Liver (tissue), 9 donors: Measurements from ENCODE around the gene LIPH. TPM values are rescaled to one million over a fixed set of nuclear protein-coding genes. Genes with fewer than 3 reads are reported as not detected.

Source experiments
- DNase-seq: peaks from one replicate; pipeline ENCODE4 v3.0.0-alpha.2; 2017; ENCODE audit warnings: low spot score
- H3K27ac ChIP-seq, 2 donors: one replicate each; pipeline ENCODE4 v1.7.0; 2013; ENCODE audit warnings: inconsistent platforms in 2 of 2, low read length in 2 of 2, control low read depth in 1 of 2, low read depth in 1 of 2, mild to moderate bottlenecking in 1 of 2
- H3K27me3 ChIP-seq, 4 donors: one replicate each; pipeline versions ENCODE4 v1.6.1 to v1.7.0; 2013; ENCODE audit warnings: low read length in 3 of 4, inconsistent platforms in 1 of 4, mild to moderate bottlenecking in 1 of 4, moderate library complexity in 1 of 4; ENCODE audit not compliant: control insufficient read depth in 4 of 4, insufficient read depth in 4 of 4
- H3K36me3 ChIP-seq, 4 donors: one replicate each; pipeline versions ENCODE4 v1.6.1 to v1.7.0; 2013; ENCODE audit warnings: low read length in 3 of 4, mild to moderate bottlenecking in 3 of 4, low read depth in 1 of 4, moderate library complexity in 1 of 4; ENCODE audit not compliant: control insufficient read depth in 4 of 4, insufficient read depth in 3 of 4
- H3K4me1 ChIP-seq, 4 donors: one replicate each; pipeline versions ENCODE4 v1.6.1 to v1.7.0; 2013; ENCODE audit warnings: low read length in 3 of 4, mild to moderate bottlenecking in 3 of 4, moderate library complexity in 1 of 4; ENCODE audit not compliant: control insufficient read depth in 4 of 4, insufficient read depth in 4 of 4
- H3K4me3 ChIP-seq, 3 donors: one replicate each; pipeline versions ENCODE4 v1.6.1 to v1.7.0; 2013; ENCODE audit warnings: low read length in 3 of 3, control low read depth in 1 of 3, low read depth in 1 of 3, mild to moderate bottlenecking in 1 of 3
- H3K9ac ChIP-seq, 2 donors: one replicate each; pipeline ENCODE4 v1.7.0; 2013; ENCODE audit warnings: low read length in 2 of 2, mild to moderate bottlenecking in 2 of 2, moderate library complexity in 2 of 2, control low read depth in 1 of 2, low read depth in 1 of 2
- H3K9me3 ChIP-seq, 4 donors: one replicate each; pipeline versions ENCODE4 v1.6.1 to v1.7.0; 2013; ENCODE audit warnings: low read length in 3 of 4; ENCODE audit not compliant: control insufficient read depth in 4 of 4
- ATF3 ChIP-seq: IDR thresholded peaks from 2 replicates; pipeline ENCODE4 v1.6.1; 2016; ENCODE audit warnings: antibody characterized with exemption
- CTCF ChIP-seq: fragments of 150-350 bp; IDR thresholded peaks from 2 replicates; pipeline ENCODE4 v1.5.1; 2017; ENCODE audit warnings: improper control_type of control experiment, low read depth, low read length; ENCODE audit not compliant: missing input control
- EGR1 ChIP-seq, 2 donors: IDR thresholded peaks; 2 replicates each; pipeline ENCODE4 v1.6.1; 2016 to 2018; ENCODE audit warnings: antibody characterized with exemption in 2 of 2, low read depth in 2 of 2
- FOXA1 ChIP-seq: IDR thresholded peaks from 2 replicates; pipeline ENCODE4 v1.6.1; 2016; ENCODE audit warnings: antibody characterized with exemption
- MAX ChIP-seq: IDR thresholded peaks from 2 replicates; pipeline ENCODE4 v1.6.1; 2016; ENCODE audit warnings: antibody characterized with exemption
- RAD21 ChIP-seq, 2 donors: IDR thresholded peaks; 2 replicates each; pipeline ENCODE4 v1.6.1; 2016; ENCODE audit warnings: antibody characterized with exemption in 2 of 2, mild to moderate bottlenecking in 2 of 2
- REST ChIP-seq: IDR thresholded peaks from 2 replicates; pipeline ENCODE4 v1.6.1; 2016; ENCODE audit warnings: antibody characterized with exemption, mild to moderate bottlenecking
- RXRA ChIP-seq, 2 donors: IDR thresholded peaks; 2 replicates each; pipeline ENCODE4 v1.6.1; 2017 to 2018; ENCODE audit warnings: antibody characterized with exemption in 2 of 2, mild to moderate bottlenecking in 1 of 2
- SP1 ChIP-seq: IDR thresholded peaks from 2 replicates; pipeline ENCODE4 v1.6.1; 2018; ENCODE audit warnings: antibody characterized with exemption, mild to moderate bottlenecking
- TAF1 ChIP-seq: conservative IDR thresholded peaks from 2 replicates; pipeline ENCODE4 v1.6.1; 2016; ENCODE audit warnings: antibody characterized with exemption, mild to moderate bottlenecking
- ZBTB33 ChIP-seq: IDR thresholded peaks from 2 replicates; pipeline ENCODE4 v1.6.1; 2016; ENCODE audit warnings: antibody characterized with exemption
- WGBS: extraction: QIAGEN DNeasy Blood & Tissue Kit; methylation state at CpG from one replicate; pipeline ENCODE4 v1.1.7; 2013; 5-methylcytosine and 5-hydroxymethylcytosine counted together
- polyA plus RNA-seq, 2 donors: library from polyadenylated mRNA; stranded (reverse) in 1 of 2; unstranded in 1 of 2; fragments of 200-250 nt in 1 of 2; fragments of >200 nt in 1 of 2; fragmentation: Nextera tagmentation in 1 of 2; extraction: Ambion mirVana in 1 of 2; gene quantifications; one replicate each; pipeline versions ENCODE4 v1.2.1 to v1.2.3, GENCODE V29; 2013 to 2015
- total RNA-seq, 2 donors: library from RNA; depleted of rRNA; stranded (reverse); fragments of >200 nt; gene quantifications; one replicate each; pipeline ENCODE4 v1.2.3, GENCODE V29; 2014
- donor health status: healthy.
- donor health status: healthy.
- donor health status: healthy.
- donor health status: healthy.
- donor health status: healthy.

The LIPH gene
- total and polyA plus RNA-seq, 4 donors, result under 0.01 to 0.23 (median 0.09) TPM; not detected in 1

GRCh38 chr3:185582871-185583270, 30.5 kb upstream of the LIPH start:
- no peak for TF ChIP-seq TAF1
- no peak for TF ChIP-seq ATF3
- TF ChIP-seq FOXA1, result no peak
- no peak for TF ChIP-seq ZBTB33
- TF ChIP-seq CTCF, result no peak
- no peak for TF ChIP-seq REST
- Histone ChIP-seq H3K9ac (no peak overlapping the region), H3K36me3 (no peaks in the 10 kb centered on the region), H3K27me3 (no peaks in the 10 kb centered on the region), H3K9me3 (no peaks in the 10 kb centered on the region), H3K27ac (no peak overlapping the region), H3K4me1 (peaks cover 4 to 17% (median 10%) of the 10 kb centered on the region in 4 donors), H3K4me3 (no peak overlapping the region)
- DNase-seq, result no peak
- WGBS, result 45% methylated on average over 3 of the region's 3 CpGs

GRCh38 chr3:185582236-185582635, 29.8 kb upstream of the LIPH start:
- H3K27ac ChIP-seq, result no peak overlapping the region
- no peaks in the 10 kb centered on the region for H3K9me3 ChIP-seq
- DNase-seq, result no peak
- TF ChIP-seq RXRA (IDR thresholded peaks at IDR 0.05) (no peak), FOXA1 (no peak), SP1 (no peak), MAX (no peak), ATF3 (no peak), RAD21 (IDR thresholded peaks at IDR 0.05) (no peak), EGR1 (IDR thresholded peaks at IDR 0.05; ENCODE audit: low read depth in 2 of 2) (no peak), CTCF (no peak)
- no peak overlapping the region for H3K4me3 ChIP-seq
- H3K36me3 ChIP-seq, result no peaks in the 10 kb centered on the region
- H3K9ac ChIP-seq, result no peak overlapping the region
- no peaks in the 10 kb centered on the region for H3K27me3 ChIP-seq
- peaks cover 3 to 13% (median 8%) of the 10 kb centered on the region in 4 donors for H3K4me1 ChIP-seq
- 82% methylated on average over 3 of the region's 3 CpGs for WGBS
